ENCODE results near the gene ZNF579.
"Not testable (repeated sequence)": the region's sequence is repeated elsewhere in the genome, so short reads cannot be mapped to it uniquely, and the experiment has no call there.

Gene ZNF579

DNA sequence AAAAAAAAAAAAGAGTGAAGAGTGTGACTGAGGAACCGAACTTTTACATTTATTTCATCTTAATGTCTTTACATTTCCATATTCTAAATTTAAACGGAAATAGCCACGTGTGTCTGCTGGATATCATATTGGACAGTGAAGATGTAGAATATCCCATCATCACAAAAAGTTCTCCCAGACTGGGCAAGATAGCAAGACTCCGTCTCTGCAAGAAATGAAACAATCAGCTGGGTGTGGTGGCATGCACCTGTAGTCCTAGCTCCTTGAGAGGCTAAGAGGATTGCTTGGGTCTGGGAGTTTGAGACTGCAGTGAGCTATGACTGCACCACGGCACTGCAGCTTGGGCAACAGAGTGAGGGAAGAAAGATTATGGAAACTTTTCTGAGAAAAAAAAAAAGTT is 3.9 kb downstream of the ZNF579 start:
- in situ Hi-C loops (cut with MboI; ENCODE audit: low sequenced_read_pairs): no loop called here

DNA sequence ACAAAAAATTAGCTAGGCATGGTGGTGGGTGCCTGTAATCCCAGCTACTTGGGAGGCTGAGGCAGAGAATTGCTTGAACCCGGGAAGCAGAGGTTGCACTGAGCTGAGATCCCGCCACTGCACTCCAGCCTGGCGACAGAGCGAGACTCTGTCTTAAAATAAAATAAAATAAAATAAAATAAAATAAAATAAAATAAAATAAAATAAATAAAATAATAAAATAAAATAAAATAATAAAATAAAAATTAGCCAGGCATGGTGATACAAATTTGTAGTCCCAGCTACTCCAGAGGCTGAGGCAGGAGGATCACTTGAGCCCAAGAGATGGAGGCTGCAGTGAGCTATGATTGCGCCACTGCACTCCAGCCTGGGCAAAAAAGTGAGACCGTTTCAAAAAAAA is 6.7 kb downstream of the ZNF579 start:
- in situ Hi-C loops (cut with MboI; ENCODE audit: low sequenced_read_pairs): not testable (repeated sequence)

DNA sequence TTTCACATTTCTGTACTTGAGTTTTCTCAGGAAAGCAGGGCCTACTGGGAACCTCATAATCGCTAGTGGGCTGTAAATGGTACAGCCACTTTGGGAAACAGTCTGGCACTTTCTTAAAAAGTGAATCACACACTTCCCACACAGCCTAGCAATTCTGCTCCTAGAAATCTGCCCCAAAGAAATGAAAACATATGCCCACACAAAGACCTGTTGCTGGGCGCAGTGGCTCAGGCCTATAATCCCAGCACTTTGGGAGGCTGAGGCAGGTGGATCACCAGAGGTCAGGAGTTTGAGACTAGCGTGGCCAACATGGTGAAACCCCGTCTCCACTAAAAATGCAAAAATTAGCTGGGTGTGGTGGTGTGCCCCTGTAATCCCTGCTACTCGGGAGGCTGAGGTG is 11.2 kb downstream of the ZNF579 start:
- in situ Hi-C loops (cut with MboI; ENCODE audit: low sequenced_read_pairs): not testable (repeated sequence)

DNA sequence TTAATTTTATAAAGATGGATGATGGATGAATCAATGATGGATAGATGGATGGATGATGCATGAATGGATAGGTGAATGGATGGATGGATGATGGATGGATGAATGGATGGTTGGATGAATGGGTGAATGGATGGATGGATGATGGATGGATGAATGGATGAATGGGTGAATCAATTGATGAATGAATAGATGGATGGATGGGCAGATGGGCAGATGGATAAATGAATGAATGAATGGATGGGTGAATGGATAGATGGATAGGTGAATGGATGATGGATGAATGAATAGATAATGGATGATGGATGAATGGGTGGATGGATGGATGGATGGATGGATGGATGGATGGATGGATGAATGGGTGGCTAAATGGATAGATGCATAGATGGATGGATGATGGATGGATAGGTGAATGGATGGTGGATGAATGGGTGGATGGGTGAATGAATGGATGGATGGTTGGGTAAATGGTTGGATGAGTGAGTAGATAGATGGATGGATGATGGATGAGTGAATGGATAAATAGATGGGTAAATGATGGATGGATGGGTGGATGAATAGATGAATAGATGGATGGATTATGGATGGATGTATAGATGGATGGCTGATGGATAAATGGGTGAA is 12.8 kb downstream of the ZNF579 start:
- in situ Hi-C loops (cut with MboI; ENCODE audit: low sequenced_read_pairs): no loop called here

DNA sequence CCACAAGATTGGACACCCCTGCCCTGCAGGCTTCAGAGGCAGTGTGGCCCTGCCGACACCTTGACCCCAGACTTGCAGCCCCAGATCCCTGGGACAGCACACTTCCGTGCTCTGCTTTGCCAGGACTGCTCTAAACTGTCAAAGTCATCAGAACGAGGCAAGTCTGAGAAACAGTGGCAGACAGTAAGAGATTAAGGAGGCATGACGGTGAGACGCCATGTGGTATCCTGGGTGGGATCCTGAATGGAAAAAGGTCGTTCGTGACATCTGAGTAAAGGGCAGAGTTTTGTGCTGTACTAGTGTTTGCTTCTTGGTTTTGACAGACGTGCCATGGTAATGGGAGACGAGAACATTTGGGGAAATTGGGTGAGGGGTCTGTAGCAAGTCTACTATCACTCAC is 13.8 kb downstream of the ZNF579 start:
- in situ Hi-C loops (cut with MboI; ENCODE audit: low sequenced_read_pairs): no loop called here

DNA sequence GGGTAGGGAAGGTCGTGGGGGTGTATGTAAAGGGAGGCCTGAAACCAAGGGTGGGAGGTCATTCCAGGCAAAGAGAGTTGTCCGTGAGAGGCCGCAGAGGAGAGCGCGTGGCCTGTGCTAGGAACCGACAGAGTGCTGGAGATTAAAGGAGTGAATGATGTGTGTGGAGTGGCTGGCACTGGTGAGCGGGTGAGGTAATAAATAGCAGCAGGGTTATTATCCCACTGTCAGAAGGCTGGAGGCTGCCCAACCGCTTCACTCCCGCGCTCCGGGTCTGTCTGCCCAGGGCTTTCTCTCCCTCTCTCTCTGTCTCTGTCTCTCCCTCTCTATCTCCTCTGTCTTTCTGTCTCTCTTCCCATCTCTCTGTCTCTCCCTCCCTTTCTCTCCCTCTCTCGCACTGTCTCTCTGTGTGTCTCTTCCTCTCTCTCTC is 17.4 kb downstream of the ZNF579 start:
- in situ Hi-C loops (cut with MboI; ENCODE audit: low sequenced_read_pairs): no loop called here

DNA sequence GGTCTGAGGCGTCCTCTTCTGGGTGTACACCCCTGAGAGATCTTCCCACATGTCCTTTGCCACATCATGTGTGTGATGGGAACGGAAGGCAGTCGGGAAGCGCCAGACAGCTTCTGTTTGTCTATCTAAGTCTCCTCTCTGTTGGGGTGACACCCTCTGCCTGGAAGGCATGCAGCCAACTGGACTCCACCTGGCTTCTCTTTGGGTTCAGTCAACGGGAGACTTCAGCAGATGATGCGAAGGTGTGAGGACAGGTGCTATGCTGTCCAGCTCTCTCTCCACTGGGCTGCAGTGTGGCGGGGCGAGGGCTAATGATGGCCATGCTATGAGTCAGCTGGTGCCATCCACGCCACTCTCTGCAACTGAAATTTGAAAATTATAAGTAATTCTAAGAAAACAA is 21.0 kb downstream of the ZNF579 start:
- in situ Hi-C loops (cut with MboI; ENCODE audit: low sequenced_read_pairs): no loop called here

DNA sequence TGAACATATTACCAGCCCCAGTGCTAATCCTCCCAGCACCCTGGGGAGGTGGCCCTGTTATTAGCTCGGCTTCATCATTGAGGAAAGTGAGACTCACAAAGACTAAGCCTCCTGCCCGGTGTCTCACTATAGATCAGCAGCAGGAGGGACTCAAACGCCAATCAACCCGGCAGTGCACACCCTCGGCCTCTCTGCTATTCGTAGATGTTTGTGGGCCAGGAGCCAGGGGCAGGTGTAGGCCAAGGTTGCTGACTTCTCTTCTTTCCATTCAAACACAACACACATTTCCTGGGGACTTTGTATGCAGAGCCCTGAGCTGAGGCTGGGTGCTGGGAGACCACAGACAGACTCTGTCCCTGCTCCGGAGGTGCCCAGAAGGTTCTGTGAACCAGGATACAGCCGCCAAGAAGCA is 25.9 kb downstream of the ZNF579 start:
- in situ Hi-C loops (cut with MboI; ENCODE audit: low sequenced_read_pairs): no loop called here

DNA sequence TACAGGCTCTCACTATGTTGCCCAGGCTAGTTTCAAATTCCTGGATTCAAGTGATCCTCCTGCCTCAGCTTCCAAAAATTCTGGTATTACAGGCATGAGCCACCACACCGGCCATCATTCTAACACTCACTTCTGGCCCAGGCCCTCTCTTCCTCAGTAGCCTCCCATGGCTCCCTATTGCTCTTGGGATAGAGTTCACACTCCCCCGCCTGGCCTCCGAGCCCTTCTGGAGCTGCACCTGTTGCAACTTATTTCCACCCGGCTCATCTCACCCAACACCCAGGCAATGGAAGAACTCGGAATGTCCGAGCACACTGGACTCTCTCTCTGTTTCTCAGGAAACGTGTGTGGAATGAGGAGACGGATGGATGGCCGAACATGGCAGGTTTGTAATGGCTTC is 26.3 kb downstream of the ZNF579 start:
- in situ Hi-C loops (cut with MboI; ENCODE audit: low sequenced_read_pairs): no loop called here

DNA sequence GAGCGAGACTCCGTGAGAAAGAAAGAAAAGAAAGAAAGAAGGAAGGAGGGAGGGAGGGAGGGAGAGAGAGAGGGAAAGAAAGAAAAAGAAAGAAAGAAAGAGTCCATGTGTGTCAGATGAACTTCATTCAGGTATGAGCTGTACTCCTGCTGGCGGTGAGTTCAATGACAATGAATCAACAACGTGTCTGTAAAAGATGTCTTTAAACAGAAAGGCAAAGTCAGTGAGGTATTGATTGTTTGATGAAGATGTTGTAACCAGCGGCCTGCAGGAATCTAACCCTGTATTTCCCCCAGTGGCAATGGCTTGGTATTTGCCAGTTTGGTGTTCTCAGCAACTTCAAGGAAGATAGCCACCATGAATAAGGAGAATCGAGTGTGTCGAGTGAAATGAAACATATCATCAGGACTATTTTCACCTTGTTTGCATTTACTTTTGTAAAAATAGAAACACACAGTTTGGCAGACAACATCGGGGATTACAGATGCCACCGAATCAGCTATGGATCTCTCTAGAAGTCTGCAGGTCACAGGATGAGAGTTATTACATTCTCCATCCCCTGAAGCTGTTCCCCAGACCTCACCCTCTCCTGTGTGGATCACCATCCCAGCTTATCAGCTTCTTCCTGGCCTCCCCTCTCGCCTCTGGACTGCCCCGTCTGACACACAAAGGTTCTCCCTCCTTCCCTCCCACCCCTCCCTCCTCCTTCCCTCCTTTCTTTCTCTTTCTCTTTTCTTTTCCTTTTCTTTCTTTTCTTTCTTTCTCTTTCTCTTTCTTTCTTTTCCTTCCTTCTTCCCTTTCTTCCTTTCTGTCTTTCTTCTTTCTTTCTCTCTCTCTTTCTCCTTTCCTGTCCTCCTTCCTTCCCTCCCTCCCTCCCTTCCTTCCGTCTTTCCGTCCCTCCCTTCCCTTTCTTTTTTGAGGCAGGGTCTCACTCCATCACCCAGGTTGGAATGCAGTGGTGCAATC is 27.1 kb downstream of the ZNF579 start:
- in situ Hi-C loops (cut with MboI; ENCODE audit: low sequenced_read_pairs): no loop called here

DNA sequence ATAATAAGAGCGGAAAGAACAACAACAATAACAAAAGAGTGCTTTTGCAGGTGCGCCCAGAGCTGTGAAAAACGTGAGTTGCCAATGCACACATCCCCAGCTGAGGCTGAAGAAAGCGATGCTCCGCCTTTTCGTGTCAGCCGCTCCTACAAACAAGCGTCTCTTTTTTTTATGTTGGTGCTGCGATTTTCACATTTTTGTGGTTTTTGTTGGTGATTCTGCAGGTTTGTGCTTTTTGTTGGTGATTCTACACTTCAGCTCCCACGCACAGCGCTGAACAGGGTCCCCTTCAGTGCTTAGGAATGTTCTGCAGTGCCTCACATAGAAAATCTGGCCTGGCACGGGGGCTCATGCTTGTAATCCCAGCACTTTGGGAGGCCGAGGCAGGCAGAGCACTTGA is 28.0 kb downstream of the ZNF579 start:
- in situ Hi-C loops (cut with MboI; ENCODE audit: low sequenced_read_pairs): no loop called here

DNA sequence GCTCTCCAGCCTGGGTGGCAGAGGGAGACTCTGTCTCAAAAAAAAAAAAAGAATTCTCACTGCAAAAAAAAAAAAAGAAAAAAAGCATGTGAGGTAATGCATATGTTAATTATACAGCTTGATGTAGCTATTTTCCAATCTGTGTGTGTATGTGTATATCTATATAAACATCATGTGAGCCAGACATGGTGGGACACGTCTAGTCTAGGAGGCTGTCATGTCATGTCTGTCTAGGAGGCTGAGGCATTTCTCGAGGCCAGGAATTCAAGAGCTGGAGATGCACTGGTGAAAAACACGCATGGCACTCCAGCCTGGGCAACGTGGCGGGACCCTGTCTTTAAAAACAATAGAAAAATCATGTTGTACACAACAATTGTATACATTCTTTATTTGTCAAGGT is 28.4 kb downstream of the ZNF579 start:
- in situ Hi-C loops (cut with MboI; ENCODE audit: low sequenced_read_pairs): no loop called here

DNA sequence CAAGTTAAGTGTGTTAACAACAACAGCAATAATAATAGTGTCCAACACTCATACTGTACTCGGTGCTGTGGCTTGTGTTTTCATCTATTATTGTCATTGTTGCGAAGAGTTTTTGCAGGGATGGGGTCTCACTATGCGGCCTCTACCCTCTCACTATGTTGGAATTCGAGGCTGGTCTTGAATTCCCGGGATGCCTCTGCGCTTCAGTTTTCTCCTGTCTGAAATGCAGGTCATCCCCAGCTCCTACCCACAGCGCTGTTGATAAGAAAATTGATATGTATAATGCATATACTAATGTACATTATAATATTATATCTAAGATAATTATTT is 30.4 kb downstream of the ZNF579 start:
- in situ Hi-C loops (cut with MboI; ENCODE audit: low sequenced_read_pairs): no loop called here

DNA sequence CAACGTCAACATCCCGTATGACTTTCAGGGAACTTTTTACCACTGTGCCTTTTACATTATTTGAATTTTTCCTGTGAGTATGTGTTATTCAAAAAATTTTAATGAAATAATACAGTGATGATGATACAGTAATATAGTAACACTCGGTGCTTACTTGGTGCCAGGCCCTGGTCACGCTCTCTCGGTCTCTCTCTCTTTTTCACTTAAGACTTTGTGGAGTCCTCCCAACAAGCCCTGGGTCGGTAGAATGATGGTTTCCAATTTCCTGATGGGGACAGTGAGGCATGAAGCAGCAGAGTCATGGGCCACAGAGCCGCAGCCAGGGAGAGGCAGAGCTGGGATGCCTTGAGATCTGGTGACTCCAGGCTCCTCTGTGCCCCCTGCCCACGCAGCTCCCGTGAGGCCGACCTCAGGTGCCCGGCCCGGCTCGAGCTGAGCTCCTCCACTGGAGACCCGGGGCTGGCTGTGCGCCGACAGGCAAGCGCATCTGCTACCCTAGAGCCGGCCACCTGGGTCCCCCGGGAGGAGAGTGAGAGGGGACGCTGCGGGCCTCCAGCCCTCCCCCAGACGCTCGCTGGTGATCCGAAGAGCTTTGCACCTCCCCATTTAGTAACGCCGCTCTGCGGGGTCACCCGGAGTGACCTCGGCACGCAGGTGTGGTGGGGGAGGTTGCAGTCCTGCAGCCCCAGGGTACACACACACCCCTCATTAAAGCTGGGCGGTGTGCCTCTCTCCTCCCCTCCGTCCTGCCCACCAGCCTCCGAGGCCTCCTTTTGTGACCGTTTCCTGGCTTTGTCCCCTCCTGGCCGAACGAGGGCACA is 30.9 kb downstream of the ZNF579 start:
- in situ Hi-C loops (cut with MboI; ENCODE audit: low sequenced_read_pairs): no loop called here

DNA sequence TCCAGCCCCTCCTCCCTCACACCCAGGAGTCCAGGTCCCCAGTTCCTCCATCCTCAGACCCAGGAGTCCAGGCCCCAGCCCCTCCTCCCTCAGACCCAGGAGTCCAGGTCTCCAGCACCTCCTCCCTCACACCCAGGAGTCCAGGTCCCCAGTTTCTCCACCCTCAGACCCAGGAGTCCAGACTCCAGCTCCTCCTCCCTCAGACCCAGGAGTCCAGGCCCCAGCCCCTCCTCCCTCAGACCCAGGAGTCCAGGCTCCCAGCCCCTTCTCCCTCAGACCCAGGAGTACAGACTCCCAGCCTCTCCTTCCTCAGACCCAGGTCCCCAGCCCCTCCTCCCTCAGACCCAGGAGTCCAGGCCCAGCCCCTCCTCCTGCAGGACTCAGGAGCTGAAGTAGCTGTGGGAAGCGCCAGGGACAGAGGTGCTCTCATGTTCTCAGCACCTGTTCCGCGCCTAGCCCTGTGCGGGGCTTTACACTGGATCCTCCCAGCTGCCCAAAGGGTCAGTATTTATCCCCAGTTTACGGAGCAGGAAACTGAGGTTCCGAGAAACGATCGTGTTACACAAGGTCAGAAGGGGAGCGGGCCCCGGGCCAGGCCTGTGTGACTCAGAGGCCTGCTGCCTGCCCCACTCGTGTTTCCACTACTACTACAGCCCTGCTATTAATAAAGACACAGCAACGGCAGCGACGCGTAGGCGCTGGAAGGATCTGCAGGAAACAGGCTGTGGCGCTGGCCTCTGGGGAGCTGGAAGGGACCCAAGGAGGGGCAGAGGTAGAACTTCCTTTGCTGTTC is 33.6 kb downstream of the ZNF579 start:
- in situ Hi-C loops (cut with MboI; ENCODE audit: low sequenced_read_pairs): no loop called here

DNA sequence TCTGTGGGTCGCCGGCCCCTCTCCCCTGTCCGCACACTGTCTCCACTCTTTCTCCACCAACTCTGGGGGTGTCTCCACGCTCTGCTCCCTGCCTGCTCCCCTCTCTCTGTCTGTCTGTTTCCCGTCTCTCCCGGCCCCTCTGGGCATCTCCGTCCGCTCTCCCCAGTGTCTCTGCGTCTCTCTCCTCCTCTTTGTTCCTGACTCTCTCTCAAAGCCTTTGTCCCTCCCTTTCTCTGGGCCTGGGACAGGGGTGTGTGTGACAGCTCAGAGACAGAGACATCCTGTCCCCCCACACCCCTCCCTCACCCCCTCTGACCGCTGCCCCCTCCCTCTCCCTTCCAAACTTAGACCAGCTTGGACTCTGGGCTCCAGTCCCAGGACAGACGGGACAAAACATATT is 34.6 kb downstream of the ZNF579 start:
- in situ Hi-C loops (cut with MboI; ENCODE audit: low sequenced_read_pairs): no loop called here

DNA sequence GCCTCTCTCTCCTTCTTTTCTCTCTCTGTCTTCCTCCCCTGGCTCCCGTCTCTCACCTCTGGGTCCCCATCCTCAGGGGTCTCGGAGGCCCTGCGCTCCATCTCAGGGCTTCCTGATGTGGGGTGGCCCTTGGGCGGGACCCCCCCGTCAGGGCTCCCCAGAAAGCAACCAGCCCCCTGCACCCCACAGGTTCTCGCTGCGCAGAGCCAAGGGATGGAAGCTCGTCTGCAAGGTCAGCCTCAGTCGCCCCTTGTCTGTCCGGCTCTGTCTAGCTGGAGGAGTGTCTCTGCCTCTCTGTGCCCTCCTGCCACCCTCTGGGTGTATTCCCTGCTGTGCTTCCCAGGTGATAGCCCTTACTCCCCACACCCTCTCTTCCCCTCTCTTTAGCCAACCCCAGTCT is 35.2 kb downstream of the ZNF579 start, which contains the start of gene SBK3:
Gene SBK3, minus strand, starts transcription at position 101 of the 400 bp plus-strand sequence. Its CDS starts 0 bp downstream, at position 101.
- in situ Hi-C loops (cut with MboI; ENCODE audit: low sequenced_read_pairs): no loop called here

DNA sequence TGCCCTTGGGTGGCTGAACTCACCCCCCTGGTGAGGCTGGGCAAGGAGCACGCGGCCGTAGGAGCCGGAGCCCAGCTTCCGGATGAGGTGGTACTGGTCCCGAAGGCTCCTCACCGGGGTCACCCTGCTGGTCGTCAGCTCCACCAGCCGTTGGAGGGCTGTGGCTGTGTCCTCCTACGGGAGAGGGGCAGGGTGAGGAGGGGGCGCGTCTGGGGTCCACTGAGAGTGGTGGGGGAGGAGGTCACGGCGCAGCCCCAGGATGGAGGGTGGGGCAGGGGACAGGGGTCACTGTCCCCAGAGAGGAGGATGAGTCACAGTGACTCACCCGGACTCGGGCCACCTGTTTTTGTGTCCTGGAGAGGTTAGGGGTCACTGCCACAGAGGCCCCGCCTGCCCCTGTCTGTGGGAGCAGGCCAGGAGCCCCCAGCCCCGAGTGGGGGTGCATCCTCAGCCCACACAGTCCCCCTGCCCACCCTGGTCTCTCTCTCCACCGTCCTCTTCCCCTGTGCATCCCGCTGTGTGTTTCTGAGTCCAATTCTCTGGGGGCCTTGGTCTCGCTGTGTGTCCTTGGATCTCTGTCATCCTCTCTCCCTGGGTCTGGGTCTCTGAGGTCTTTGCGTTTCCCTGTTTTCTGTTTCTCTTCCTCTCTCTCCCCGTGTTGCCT is 35.7 kb downstream of the ZNF579 start:
- in situ Hi-C loops (cut with MboI; ENCODE audit: low sequenced_read_pairs): no loop called here

DNA sequence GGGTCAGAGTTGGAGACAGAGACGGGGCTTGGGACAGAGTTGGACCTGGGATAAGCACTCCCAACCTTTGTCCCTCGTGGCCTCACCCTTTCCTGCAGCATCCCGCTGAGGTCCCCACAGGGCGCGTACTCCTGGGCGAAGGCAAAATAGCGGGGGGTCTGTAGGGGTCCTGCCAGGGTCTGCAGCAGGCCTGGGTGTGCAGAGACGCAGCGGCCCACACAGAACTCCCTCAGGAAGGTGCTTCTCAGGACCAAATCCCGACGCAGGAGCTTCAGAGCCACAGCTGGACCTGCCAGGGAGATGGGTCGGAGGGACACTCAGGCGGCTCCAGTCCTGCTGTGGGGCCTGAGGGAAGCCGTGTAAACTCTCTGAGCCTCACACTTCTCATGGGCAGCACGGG is 36.6 kb downstream of the ZNF579 start:
- in situ Hi-C loops (cut with MboI; ENCODE audit: low sequenced_read_pairs): no loop called here

DNA sequence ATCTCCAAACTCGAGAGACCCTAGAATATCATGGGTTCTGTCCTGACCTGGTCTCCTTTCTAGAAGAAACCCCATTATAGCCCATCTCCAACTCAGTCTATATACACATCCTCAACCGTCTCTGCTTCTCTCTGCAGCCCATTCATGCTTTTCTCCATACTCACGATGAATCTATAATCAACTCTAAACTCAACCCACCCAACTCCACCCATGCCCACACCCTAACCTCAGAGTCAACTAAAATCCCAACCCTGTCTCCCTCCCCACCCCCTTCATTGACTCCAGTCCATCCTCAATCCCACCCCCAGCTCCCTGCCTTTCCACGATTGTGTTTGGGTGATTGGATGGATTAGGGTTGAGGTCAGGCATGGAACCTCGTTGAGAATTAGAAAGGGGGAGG is 37.1 kb downstream of the ZNF579 start:
- in situ Hi-C loops (cut with MboI; ENCODE audit: low sequenced_read_pairs): no loop called here

Data from hTERT RPE-1 (cell line).